HFF-Myc (cell line): ENCODE data around the gene JMJD8.
A peak's percentile ranks its signal among the peaks of the same experiment; 100 is the strongest.

Source experiments
- DNase-seq: peaks from one replicate; pipeline ENCODE4 v3.0.0-alpha.2; 2011; ENCODE audit warnings: low read depth; ENCODE audit errors: extremely low read depth
- H3K4me3 ChIP-seq: replicated peaks from 2 replicates; pipeline ENCODE4 v1.5.1; 2011; ENCODE audit warnings: low read depth, mild to moderate bottlenecking, control low read depth, low read length
- CTCF ChIP-seq: IDR thresholded peaks from 2 replicates; pipeline ENCODE4 v1.5.1; 2012; ENCODE audit warnings: mild to moderate bottlenecking, low read depth, low read length, control low read depth; ENCODE audit errors: missing control alignments

Gene JMJD8, protein sequence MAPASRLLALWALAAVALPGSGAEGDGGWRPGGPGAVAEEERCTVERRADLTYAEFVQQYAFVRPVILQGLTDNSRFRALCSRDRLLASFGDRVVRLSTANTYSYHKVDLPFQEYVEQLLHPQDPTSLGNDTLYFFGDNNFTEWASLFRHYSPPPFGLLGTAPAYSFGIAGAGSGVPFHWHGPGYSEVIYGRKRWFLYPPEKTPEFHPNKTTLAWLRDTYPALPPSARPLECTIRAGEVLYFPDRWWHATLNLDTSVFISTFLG

GRCh38 chr16:684071-684794 is at the start of gene JMJD8:
JMJD8 (minus strand) TSS chr16:684334; CDS start chr16:684319, 15 bp downstream.
- peak within 1 kb of the TSS; percentile 83 for H3K4me3 ChIP-seq

DNA sequence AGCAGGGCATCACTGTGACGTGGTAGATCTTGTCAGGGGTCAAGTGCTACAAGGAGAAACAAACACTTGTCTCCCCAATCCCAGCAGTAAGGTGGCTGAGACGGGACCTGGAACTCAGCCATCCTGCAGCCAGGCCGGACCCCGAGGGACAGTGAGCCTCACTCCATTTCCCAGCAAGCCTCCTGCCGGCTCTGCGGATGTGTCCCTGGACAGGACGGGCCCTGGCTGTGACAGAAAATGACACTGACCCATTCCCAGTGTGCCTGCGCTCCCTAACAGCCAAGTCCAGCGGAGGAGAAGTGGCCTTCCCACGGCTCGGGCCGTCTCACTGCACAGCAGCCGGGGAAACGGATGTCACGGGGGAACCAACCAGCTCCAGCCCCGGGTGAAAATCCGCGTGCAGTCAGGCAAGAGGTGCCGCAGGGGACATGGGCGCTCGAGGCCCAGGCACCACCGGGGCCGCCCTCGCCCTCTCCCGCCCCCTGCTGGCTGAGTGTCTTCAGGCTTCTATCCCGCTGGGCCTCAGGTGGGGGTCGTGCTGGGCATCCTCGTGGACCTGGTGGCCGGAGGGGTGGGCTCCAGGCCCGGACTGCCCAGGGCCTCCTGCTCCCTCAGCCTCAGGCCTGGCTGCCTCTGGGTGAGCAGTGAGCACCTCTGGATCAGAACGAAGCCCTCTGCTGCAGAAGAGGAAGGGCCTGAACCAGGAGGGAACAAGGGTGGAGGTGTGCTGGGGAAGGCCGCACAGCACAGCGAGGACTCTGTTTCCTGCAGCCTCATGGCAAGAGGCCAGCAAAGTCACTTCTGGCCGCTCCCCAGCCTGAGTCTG is 49.5 kb upstream of the JMJD8 start:
- no peak overlapping the region for H3K4me3 ChIP-seq
- peak; percentile 57 for TF ChIP-seq CTCF
- no peak for DNase-seq

More at GRCh38 chr16:684071-684794, at the start of gene JMJD8:
- DNase-seq = peak; percentile 75
- no peak for TF ChIP-seq CTCF

GRCh38 chr16:732936-733335 is 48.8 kb upstream of the JMJD8 start:
- H3K4me3 ChIP-seq = no peak overlapping the region
- no peak for TF ChIP-seq CTCF
- DNase-seq = no peak

GRCh38 chr16:732332-732731 is 48.2 kb upstream of the JMJD8 start:
- H3K4me3 ChIP-seq = no peak overlapping the region
- DNase-seq = no peak
- no peak for TF ChIP-seq CTCF

DNA sequence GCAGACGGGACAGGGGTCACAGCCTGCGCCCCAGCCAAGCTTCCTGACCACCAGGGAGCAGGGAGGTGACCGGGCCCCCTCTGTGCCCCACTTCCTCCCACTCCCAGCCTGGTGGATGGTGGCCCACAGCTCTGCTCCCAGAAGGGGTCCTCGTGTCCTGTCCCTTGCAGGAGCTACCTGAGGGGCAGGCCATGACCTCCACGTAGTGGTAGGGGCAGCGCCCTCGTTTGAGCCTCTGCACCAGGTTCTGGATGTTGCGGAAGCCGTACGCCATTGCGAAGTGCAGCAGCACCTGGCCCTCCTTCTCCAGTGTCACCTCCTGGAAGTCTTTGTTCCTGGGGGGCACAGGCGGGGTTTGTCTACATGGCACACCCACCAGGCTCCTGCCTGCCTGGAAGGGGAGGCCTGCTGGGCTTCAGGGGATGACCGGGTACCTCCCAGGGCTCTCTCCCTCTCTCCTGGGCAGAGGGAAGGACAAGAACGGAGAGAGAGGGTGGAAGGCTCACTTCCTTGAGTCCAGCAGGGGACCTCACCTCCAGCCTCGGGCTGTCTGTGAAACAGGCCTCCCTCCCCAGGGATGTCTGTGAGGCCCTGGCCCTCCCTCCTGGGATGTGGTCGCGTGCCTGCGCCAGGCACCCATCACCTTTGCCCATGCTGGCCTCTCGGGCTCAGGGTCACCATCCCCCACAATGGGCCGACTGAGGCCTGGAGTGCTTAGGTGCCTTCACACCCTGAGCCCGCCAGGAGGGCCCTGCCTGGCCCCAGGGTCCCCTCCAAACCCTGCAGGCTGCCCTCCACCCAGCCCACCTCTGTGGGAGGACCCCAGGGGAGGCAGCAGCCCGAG is 46.8 kb upstream of the JMJD8 start:
- DNase-seq = no peak
- TF ChIP-seq CTCF = no peak
- no peak overlapping the region for H3K4me3 ChIP-seq
